ENCODE measurements around the gene CEPT1.

DNA sequence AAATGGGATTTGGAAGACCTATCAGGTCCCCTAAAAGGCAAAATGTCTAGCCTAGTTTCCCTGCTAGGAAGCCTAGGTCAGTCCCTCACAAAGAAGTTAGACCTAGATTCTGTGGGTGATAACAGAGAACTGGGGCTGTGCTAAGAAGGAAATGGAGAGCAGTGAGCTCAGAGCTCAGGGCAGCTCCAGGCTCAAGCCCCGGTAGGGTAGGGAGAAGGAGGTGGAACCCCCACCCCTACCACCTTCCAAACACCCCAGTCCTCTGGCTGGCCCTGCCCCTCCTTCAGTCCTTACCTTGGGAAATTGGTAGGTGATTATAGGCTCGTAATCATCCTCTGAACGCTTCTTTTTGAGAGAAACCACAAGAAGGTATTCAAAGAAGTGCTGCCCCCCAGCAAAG lies 59.3 kb downstream of the CEPT1 start:
- TF ChIP-seq, protein P1, sequence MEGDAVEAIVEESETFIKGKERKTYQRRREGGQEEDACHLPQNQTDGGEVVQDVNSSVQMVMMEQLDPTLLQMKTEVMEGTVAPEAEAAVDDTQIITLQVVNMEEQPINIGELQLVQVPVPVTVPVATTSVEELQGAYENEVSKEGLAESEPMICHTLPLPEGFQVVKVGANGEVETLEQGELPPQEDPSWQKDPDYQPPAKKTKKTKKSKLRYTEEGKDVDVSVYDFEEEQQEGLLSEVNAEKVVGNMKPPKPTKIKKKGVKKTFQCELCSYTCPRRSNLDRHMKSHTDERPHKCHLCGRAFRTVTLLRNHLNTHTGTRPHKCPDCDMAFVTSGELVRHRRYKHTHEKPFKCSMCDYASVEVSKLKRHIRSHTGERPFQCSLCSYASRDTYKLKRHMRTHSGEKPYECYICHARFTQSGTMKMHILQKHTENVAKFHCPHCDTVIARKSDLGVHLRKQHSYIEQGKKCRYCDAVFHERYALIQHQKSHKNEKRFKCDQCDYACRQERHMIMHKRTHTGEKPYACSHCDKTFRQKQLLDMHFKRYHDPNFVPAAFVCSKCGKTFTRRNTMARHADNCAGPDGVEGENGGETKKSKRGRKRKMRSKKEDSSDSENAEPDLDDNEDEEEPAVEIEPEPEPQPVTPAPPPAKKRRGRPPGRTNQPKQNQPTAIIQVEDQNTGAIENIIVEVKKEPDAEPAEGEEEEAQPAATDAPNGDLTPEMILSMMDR (IDR thresholded peaks at IDR 0.05; ENCODE audit: insufficient read depth, low read length, poor library complexity, severe bottlenecking), result no peak
- no peak for TF ChIP-seq EZH2phosphoT487 (conservative IDR thresholded peaks at IDR 0.05; ENCODE audit: low read length)
